ENCODE measurements around the gene ROS1. TPM values are rescaled to one million over a fixed set of nuclear protein-coding genes. Genes with fewer than 3 reads are reported as not detected.

Gene ROS1
- total RNA-seq, 5 donors from 2014 or later (not counting 1 experiment from before 2014, with no cell fraction given), result 0.03 to 0.07 (median 0.06) TPM; not detected in 2

DNA sequence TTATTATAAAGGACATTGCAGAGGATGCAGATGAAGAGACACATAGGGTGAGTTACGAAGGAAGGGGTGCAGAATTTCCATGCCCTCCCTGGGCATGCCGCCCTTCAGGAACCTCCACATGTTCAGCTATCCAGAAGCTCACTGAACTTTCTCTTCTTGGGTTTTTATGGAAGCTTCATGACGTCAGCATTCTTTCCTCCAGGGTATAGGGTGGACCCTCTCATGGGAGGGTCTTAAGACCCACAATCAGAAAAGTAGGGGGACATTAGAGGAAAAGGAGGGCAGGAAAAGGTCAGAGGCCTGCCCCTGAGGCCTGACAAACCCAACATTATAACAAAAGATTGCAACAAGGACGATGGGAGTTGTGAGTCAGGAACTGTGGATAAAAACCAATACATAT, 42.1 kb upstream of the ROS1 start:
- H3K27me3 Mint-ChIP-seq, result peaks cover 10 to 27% of the 10 kb centered on the region in 2 donors
- Histone ChIP-seq H3K27ac (ENCODE audit: low read length) (no peak overlapping the region), H3K4me3 (ENCODE audit: control insufficient read depth in 1 of 2, extremely low read depth in 1 of 2, low read length in 1 of 2) (no peak overlapping the region), H3K9me3 (no peaks in the 10 kb centered on the region), H3K36me3 (ENCODE audit: control insufficient read depth in 2 of 2, extremely low read depth in 1 of 2, insufficient read depth in 1 of 2, low read length in 1 of 2) (no peaks in the 10 kb centered on the region), H3K4me1 (ENCODE audit: control insufficient read depth in 1 of 2, extremely low read depth in 1 of 2, insufficient read depth in 2 of 2, low read length in 2 of 2) (peaks cover 0 to 2% of the 10 kb centered on the region in 2 experiments), H3K27me3 (replicated peaks in 1 of 2; ENCODE audit: control insufficient read depth in 2 of 2, extremely low read depth in 1 of 2, insufficient read depth in 2 of 2, low read length in 1 of 2) (peaks cover 2 to 11% of the 10 kb centered on the region in 2 experiments)
- no peak overlapping the region for H3K4me3 Mint-ChIP-seq
- ChIA-PET POLR2A (no interaction called here), CTCF (interaction anchor here (0.6 to 1.1 kb wide), 3 partner anchors 15 to 112 kb away, joined by 3 to 6 read pairs (median 5); no protein-coding TSS in a partner anchor)
- H3K36me3 Mint-ChIP-seq, result no peaks in the 10 kb centered on the region
- no peaks in the 10 kb centered on the region for H3K9me3 Mint-ChIP-seq
- ATAC-seq (replicated peaks in 1 of 4) (no peak), DNase-seq (no peak)
- peaks cover 0 to 19% (median 8%) of the 10 kb centered on the region in 3 donors for H3K4me1 Mint-ChIP-seq
- H3K27ac Mint-ChIP-seq, result no peak overlapping the region
- WGBS (ENCODE audit: insufficient coverage), result no CpG with 5 or more reads among the region's 4 CpGs

DNA sequence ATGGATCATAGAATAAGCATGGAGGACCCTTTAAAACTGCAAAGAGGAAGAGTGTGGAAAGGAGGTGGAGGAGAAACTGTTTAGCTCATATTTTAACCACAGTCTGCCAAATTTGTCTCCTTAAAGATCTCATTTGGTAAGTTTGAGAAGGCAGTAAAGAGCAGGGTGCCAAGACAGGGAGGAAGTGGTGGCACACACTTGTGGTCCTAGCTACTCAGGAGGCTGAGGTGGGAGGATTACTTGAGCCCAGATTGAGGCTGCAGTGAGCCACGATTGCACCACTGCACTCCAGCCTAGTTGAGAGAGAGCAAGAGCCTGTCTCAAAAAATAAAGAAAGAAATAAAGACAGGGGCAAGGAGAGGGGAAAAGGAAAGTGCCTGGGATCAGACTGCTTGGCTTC, 39.9 kb upstream of the ROS1 start:
- WGBS (ENCODE audit: insufficient coverage), result 0% methylated on average over 1 of the region's 1 CpG
- no peak overlapping the region for H3K27ac ChIP-seq (ENCODE audit: low read length)
- H3K27me3 Mint-ChIP-seq, result peaks cover 1 to 12% of the 10 kb centered on the region in 2 donors
- H3K4me1 ChIP-seq (ENCODE audit: control insufficient read depth in 1 of 2, extremely low read depth in 1 of 2, insufficient read depth in 2 of 2, low read length in 2 of 2), result peaks cover 0 to 2% of the 10 kb centered on the region in 2 experiments
- POLR2A ChIA-PET, result interaction anchor here in 1 of 2 donors (0.7 kb wide), 1 partner anchor 991 kb away, joined by 4 read pairs; no protein-coding TSS in a partner anchor
- H3K36me3 Mint-ChIP-seq, result no peaks in the 10 kb centered on the region
- CTCF ChIA-PET, result interaction anchor here in 1 of 2 donors (1.1 to 1.8 kb wide), 2 partner anchors 10 to 16 kb away, joined by 4 to 6 read pairs; no protein-coding TSS in a partner anchor
- H3K4me3 ChIP-seq (ENCODE audit: control insufficient read depth in 1 of 2, extremely low read depth in 1 of 2, low read length in 1 of 2), result no peak overlapping the region
- no peaks in the 10 kb centered on the region for H3K36me3 ChIP-seq (ENCODE audit: control insufficient read depth in 2 of 2, extremely low read depth in 1 of 2, insufficient read depth in 1 of 2, low read length in 1 of 2)
- H3K9me3 ChIP-seq, result no peaks in the 10 kb centered on the region
- DNase-seq (no peak), ATAC-seq (replicated peaks in 1 of 4) (no peak)
- peaks cover 0 to 19% (median 8%) of the 10 kb centered on the region in 3 donors for H3K4me1 Mint-ChIP-seq
- peaks cover 0 to 11% of the 10 kb centered on the region in 2 experiments for H3K27me3 ChIP-seq (replicated peaks in 1 of 2; ENCODE audit: control insufficient read depth in 2 of 2, extremely low read depth in 1 of 2, insufficient read depth in 2 of 2, low read length in 1 of 2)
- no peak overlapping the region for H3K27ac Mint-ChIP-seq
- H3K4me3 Mint-ChIP-seq, result no peak overlapping the region
- no peaks in the 10 kb centered on the region for H3K9me3 Mint-ChIP-seq

DNA sequence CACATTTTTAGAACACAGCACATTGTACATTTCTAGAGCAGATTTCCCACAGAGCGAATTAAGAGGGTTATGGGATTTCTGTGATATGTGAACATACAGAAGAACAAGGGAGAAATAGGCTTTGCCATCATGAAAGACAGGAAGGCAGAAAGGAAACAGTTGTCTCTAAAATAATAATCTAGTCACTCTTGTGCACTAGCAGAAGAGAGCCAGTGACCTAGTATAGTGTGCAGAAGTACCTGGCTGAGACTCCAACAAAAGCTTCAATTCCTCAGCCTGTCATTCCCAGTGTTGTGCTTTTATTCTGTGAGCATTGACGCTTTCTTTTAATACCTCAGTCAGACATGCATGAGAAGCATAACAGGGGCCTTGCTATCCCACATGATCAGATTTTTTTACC, 39.0 kb upstream of the ROS1 start:
- CTCF ChIA-PET, result interaction anchor here in 1 of 2 donors (1.1 to 1.8 kb wide), 3 partner anchors 8 to 15 kb away, joined by 3 to 6 read pairs (median 4); no protein-coding TSS in a partner anchor
- peaks cover 0 to 11% of the 10 kb centered on the region in 2 experiments for H3K27me3 ChIP-seq (replicated peaks in 1 of 2; ENCODE audit: control insufficient read depth in 2 of 2, extremely low read depth in 1 of 2, insufficient read depth in 2 of 2, low read length in 1 of 2)
- H3K4me1 ChIP-seq (ENCODE audit: control insufficient read depth in 1 of 2, extremely low read depth in 1 of 2, insufficient read depth in 2 of 2, low read length in 2 of 2), result peaks cover 0 to 2% of the 10 kb centered on the region in 2 experiments
- H3K4me3 ChIP-seq (ENCODE audit: control insufficient read depth in 1 of 2, extremely low read depth in 1 of 2, low read length in 1 of 2), result no peak overlapping the region
- H3K4me3 Mint-ChIP-seq, result no peak overlapping the region
- H3K36me3 ChIP-seq (ENCODE audit: control insufficient read depth in 2 of 2, extremely low read depth in 1 of 2, insufficient read depth in 1 of 2, low read length in 1 of 2), result no peaks in the 10 kb centered on the region
- no peak overlapping the region for H3K27ac Mint-ChIP-seq
- ATAC-seq (replicated peaks in 1 of 4) (no peak), DNase-seq (no peak)
- peaks cover 2 to 12% of the 10 kb centered on the region in 2 donors for H3K27me3 Mint-ChIP-seq
- H3K27ac ChIP-seq (ENCODE audit: low read length), result no peak overlapping the region
- no CpG with 5 or more reads among the region's 2 CpGs for WGBS (ENCODE audit: insufficient coverage)
- H3K9me3 ChIP-seq, result no peaks in the 10 kb centered on the region
- POLR2A ChIA-PET, result interaction anchor here in 1 of 2 donors (0.7 kb wide), 1 partner anchor 991 kb away, joined by 4 read pairs; no protein-coding TSS in a partner anchor
- H3K9me3 Mint-ChIP-seq, result no peaks in the 10 kb centered on the region
- H3K4me1 Mint-ChIP-seq, result peaks cover 0 to 19% (median 8%) of the 10 kb centered on the region in 3 donors
- H3K36me3 Mint-ChIP-seq, result no peaks in the 10 kb centered on the region

DNA sequence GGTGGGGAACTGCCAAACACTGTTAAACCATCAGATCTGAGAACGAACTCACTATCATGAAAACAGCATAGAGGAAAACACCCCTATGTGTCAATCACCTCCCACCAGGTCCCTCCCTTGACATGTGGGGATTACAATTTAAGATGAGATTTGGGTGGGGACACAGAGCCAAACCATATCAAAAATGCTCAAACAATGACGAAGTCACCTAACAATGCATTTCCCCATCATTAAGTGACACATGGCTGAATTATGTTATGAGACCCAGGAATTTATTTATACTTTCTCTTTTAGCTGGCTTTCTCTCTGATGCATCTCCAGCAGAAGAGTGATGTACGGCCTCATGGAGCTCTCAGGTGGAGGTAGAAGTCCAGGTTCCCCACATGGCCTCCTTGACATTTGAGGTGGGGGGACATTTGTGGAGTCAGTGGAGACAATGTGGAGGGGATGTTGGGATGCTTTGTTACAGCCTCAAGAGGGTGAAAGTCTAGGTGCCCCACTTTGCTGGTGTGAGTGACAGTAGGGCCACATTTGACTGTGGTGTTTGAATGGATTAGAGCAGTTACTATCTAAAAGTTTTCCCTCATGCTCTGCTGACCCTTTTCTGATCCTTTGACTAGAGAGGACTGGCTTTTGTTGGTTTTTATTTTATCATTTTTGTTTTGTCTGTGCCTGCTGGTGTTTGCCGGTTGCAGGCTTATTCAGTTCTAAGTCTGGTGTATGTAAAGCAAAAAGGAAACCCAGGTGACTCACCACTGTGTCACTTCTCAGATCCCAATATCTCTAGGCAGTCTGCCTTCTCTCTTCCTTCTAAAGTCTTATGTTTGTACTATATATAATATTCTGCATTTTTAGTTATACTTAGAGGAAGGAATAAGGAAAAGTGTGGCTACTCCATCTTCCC, 38.3 kb upstream of the ROS1 start:
- H3K27me3 ChIP-seq (replicated peaks in 1 of 2; ENCODE audit: control insufficient read depth in 2 of 2, extremely low read depth in 1 of 2, insufficient read depth in 2 of 2, low read length in 1 of 2), result peaks cover 0 to 11% of the 10 kb centered on the region in 2 experiments
- ChIA-PET POLR2A (no interaction called here), CTCF (interaction anchor here in 1 of 2 donors (1.4 to 1.8 kb wide), 2 partner anchors 7 to 14 kb away, joined by 3 to 6 read pairs; no protein-coding TSS in a partner anchor)
- Mint-ChIP-seq H3K27me3 (peaks cover 2 to 8% of the 10 kb centered on the region in 2 donors), H3K9me3 (no peaks in the 10 kb centered on the region), H3K4me3 (peak overlapping the region in 1 of 3 donors; percentile 8), H3K36me3 (no peaks in the 10 kb centered on the region), H3K27ac (no peak overlapping the region), H3K4me1 (peaks cover 0 to 13% (median 4%) of the 10 kb centered on the region in 3 donors)
- WGBS (ENCODE audit: insufficient coverage), result 100% methylated on average over 1 of the region's 4 CpGs
- DNase-seq (no peak), ATAC-seq (replicated peaks in 1 of 4) (peak in 2 of 4 experiments; percentile 20 to 64)
- H3K27ac ChIP-seq (ENCODE audit: low read length), result no peak overlapping the region
- H3K4me1 ChIP-seq (ENCODE audit: control insufficient read depth in 1 of 2, extremely low read depth in 1 of 2, insufficient read depth in 2 of 2, low read length in 2 of 2), result no peaks in the 10 kb centered on the region
- H3K4me3 ChIP-seq (ENCODE audit: control insufficient read depth in 1 of 2, extremely low read depth in 1 of 2, low read length in 1 of 2), result no peak overlapping the region
- no peaks in the 10 kb centered on the region for H3K36me3 ChIP-seq (ENCODE audit: control insufficient read depth in 2 of 2, extremely low read depth in 1 of 2, insufficient read depth in 1 of 2, low read length in 1 of 2)
- no peaks in the 10 kb centered on the region for H3K9me3 ChIP-seq

DNA sequence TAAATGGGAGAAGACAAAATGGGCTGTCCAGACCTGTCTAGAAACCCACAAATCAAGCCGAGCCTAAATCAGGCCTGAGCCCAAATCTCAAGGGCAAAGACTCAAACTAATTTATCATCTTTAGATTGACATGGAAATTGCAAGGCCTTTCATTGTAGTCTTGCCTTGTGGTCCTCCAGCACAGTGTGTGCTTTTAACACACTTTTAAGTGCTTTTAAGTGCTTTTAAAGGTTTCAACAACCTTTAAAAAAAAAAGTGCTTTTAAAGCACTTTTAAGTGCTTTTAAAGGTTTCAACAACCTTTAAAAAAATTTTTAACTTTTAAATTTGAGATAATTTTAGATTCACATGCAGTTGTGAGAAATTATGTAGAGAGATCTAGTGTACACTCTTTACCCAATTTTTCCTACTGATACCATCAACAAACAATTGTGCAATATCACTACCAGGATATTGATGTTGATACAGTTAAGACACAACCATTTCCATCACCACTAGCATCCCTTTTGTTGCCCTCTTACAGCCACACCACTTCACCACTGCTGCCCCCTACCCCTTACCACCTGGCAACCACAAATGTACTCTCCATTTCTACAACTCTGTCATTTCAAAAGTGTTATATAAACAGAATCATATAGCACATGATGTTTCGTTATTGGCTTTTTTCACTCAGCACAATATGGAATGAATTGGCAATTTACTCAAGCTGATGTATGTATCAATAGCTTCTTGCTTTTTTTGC, 33.6 kb upstream of the ROS1 start:
- DNase-seq (no peak), ATAC-seq (replicated peaks in 1 of 4) (no peak)
- H3K27me3 ChIP-seq (replicated peaks in 1 of 2; ENCODE audit: control insufficient read depth in 2 of 2, extremely low read depth in 1 of 2, insufficient read depth in 2 of 2, low read length in 1 of 2), result no peaks in the 10 kb centered on the region
- H3K4me1 Mint-ChIP-seq, result peaks cover 0 to 8% (median 4%) of the 10 kb centered on the region in 3 donors
- H3K4me3 ChIP-seq (ENCODE audit: control insufficient read depth in 1 of 2, extremely low read depth in 1 of 2, low read length in 1 of 2), result no peak overlapping the region
- H3K36me3 ChIP-seq (ENCODE audit: control insufficient read depth in 2 of 2, extremely low read depth in 1 of 2, insufficient read depth in 1 of 2, low read length in 1 of 2), result no peaks in the 10 kb centered on the region
- no peak overlapping the region for H3K27ac Mint-ChIP-seq
- H3K36me3 Mint-ChIP-seq, result no peaks in the 10 kb centered on the region
- peaks cover 0 to 2% of the 10 kb centered on the region in 2 donors for H3K27me3 Mint-ChIP-seq
- no peaks in the 10 kb centered on the region for H3K9me3 ChIP-seq
- no peaks in the 10 kb centered on the region for H3K4me1 ChIP-seq (ENCODE audit: control insufficient read depth in 1 of 2, extremely low read depth in 1 of 2, insufficient read depth in 2 of 2, low read length in 2 of 2)
- CTCF ChIA-PET, result interaction anchor here (0.8 to 1.2 kb wide), 2 partner anchors 9 to 145 kb away, joined by 3 read pairs; no protein-coding TSS in a partner anchor
- no peak overlapping the region for H3K27ac ChIP-seq (ENCODE audit: low read length)
- POLR2A ChIA-PET, result interaction anchor here in 1 of 2 donors (0.6 kb wide), 1 partner anchor 16 kb away, joined by 3 read pairs; no protein-coding TSS in a partner anchor
- no peak overlapping the region for H3K4me3 Mint-ChIP-seq
- H3K9me3 Mint-ChIP-seq, result no peaks in the 10 kb centered on the region
- 60% methylated on average over 1 of the region's 2 CpGs for WGBS (ENCODE audit: insufficient coverage)

- WGBS (ENCODE audit: insufficient coverage), result no CpG with 5 or more reads among the region's 5 CpGs
- no peaks in the 10 kb centered on the region for H3K4me1 ChIP-seq (ENCODE audit: control insufficient read depth in 1 of 2, extremely low read depth in 1 of 2, insufficient read depth in 2 of 2, low read length in 2 of 2)
- Mint-ChIP-seq H3K36me3 (no peaks in the 10 kb centered on the region), H3K4me1 (no peaks in the 10 kb centered on the region), H3K27me3 (peaks cover 2 to 3% of the 10 kb centered on the region in 2 donors), H3K27ac (no peak overlapping the region), H3K4me3 (no peak overlapping the region), H3K9me3 (no peaks in the 10 kb centered on the region)
- no peaks in the 10 kb centered on the region for H3K27me3 ChIP-seq (replicated peaks in 1 of 2; ENCODE audit: control insufficient read depth in 2 of 2, extremely low read depth in 1 of 2, insufficient read depth in 2 of 2, low read length in 1 of 2)
- no peak overlapping the region for H3K27ac ChIP-seq (ENCODE audit: low read length)
- no peak overlapping the region for H3K4me3 ChIP-seq (ENCODE audit: control insufficient read depth in 1 of 2, extremely low read depth in 1 of 2, low read length in 1 of 2)
- POLR2A ChIA-PET, result no interaction called here
- H3K36me3 ChIP-seq (ENCODE audit: control insufficient read depth in 2 of 2, extremely low read depth in 1 of 2, insufficient read depth in 1 of 2, low read length in 1 of 2), result no peaks in the 10 kb centered on the region
- ATAC-seq (replicated peaks in 1 of 4) (no peak), DNase-seq (no peak)
- H3K9me3 ChIP-seq, result no peaks in the 10 kb centered on the region
- CTCF ChIA-PET, result interaction anchor here in 1 of 2 donors (0.9 kb wide), 1 partner anchor 8 kb away, joined by 3 read pairs; no protein-coding TSS in a partner anchor
Measured at GRCh38 chr6:117456998-117457397, 31.3 kb upstream of the ROS1 start.

Data from T-cell (primary cell).